HPDE6-E6E7 (cell line): ENCODE results near the gene FAM229A.
A peak's percentile ranks its signal among the peaks of the same experiment; 100 is the strongest.

Experiments
- DNase-seq: peaks from one replicate; pipeline ENCODE4 v3.0.0; 2011; ENCODE audit warnings: missing footprints; ENCODE audit errors: extremely low spot score

FAM229A gene

GRCh38 chr1:32350785-32351398 lies 11.4 kb downstream of the FAM229A start:
- DNase-seq: peak; percentile 38

- no peak for DNase-seq
These were observed 13.0 kb downstream of the FAM229A start for GRCh38 chr1:32349211-32349708.

- DNase-seq: no peak
These were observed 15.6 kb downstream of the FAM229A start for GRCh38 chr1:32346532-32347157.

- no peak for DNase-seq
These were observed 16.9 kb downstream of the FAM229A start for GRCh38 chr1:32345289-32345827.

- DNase-seq: no peak
These were observed 19.6 kb downstream of the FAM229A start for GRCh38 chr1:32342704-32343103.

- DNase-seq: peak; percentile 47
These were observed 20.3 kb downstream of the FAM229A start for GRCh38 chr1:32341971-32342370.

- DNase-seq: no peak
These were observed 21.0 kb downstream of the FAM229A start for GRCh38 chr1:32341186-32341757.

GRCh38 chr1:32339363-32339978 lies 22.8 kb downstream of the FAM229A start:
- DNase-seq: no peak

GRCh38 chr1:32338637-32339145 lies 23.6 kb downstream of the FAM229A start:
- DNase-seq: no peak

- no peak for DNase-seq
These were observed 24.2 kb downstream of the FAM229A start for GRCh38 chr1:32337855-32338636.

GRCh38 chr1:32336963-32337675 lies 25.2 kb downstream of the FAM229A start:
- no peak for DNase-seq

- DNase-seq: no peak
These were observed 25.7 kb downstream of the FAM229A start for GRCh38 chr1:32336591-32336932.

GRCh38 chr1:32335790-32336590 lies 26.3 kb downstream of the FAM229A start, which contains the start of gene MARCKSL1:
TSS of gene MARCKSL1 (minus strand) at chr1:32336233. CDS start at chr1:32336033, 200 bp downstream.
- DNase-seq: peak; percentile 32

GRCh38 chr1:32335535-32335789 lies 26.8 kb downstream of the FAM229A start:
- no peak for DNase-seq

GRCh38 chr1:32334864-32335534 lies 27.3 kb downstream of the FAM229A start:
- DNase-seq: no peak

- DNase-seq: no peak
These were observed 27.9 kb downstream of the FAM229A start for GRCh38 chr1:32334274-32334861.

- DNase-seq: no peak
These were observed 28.9 kb downstream of the FAM229A start for GRCh38 chr1:32333251-32333963.

- DNase-seq: peak; percentile 52
These were observed 29.8 kb downstream of the FAM229A start for GRCh38 chr1:32332290-32333079.
